RPMI7951 (cell line): Measurements from ENCODE around the gene DEFB131B. TPM values are rescaled to one million over a fixed set of nuclear protein-coding genes. Genes with fewer than 3 reads are reported as not detected.
"Not testable (repeated sequence)": the region's sequence is repeated elsewhere in the genome, so short reads cannot be mapped to it uniquely, and the experiment has no call there.

Experiments
- DNase-seq: peaks from one replicate; pipeline ENCODE4 v3.0.0-alpha.2; 2012; ENCODE audit warnings: low read depth
- total RNA-seq: library from RNA; depleted of rRNA; stranded (reverse); fragments of >200 nt; shearing (Covaris generic); gene quantifications from 2 replicates; pipeline ENCODE4 v1.2.3, GENCODE V29; 2014; rRNA removed

The DEFB131B gene
- total RNA-seq, 1 experiment from 2014 or later = not detected

DNA sequence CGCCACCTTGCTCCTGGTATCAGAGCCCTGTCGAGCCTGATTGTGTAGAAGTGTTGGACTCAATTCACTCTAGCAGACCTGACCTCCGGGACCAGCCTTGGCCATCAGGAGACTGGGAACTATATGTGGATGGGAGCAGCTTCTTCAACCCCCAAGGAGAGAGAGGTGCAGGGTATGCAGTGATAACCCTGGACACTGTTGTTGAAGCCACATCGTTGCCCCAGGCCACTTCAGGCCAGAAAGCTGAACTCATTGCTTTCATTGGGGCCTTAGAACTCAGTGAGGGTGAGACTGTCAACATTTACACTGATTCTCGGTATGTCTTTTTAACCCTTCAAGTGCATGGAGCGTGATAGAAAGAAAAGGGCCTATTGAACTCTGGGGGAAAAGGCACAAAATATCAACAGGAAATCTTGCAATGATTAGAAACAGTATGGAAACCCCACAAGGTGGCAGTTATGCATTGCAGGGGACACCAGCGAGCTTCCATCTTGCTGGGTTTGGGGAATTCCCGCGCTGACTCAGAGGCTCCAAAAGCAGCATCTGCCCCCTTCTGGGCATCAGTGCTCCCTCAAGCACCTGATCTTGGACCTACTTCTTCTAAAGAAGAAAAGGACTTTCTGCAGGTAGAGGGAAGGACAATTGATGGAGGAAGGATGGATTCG is 33.2 kb downstream of the DEFB131B start:
- DNase-seq = peak; percentile 10

DNA sequence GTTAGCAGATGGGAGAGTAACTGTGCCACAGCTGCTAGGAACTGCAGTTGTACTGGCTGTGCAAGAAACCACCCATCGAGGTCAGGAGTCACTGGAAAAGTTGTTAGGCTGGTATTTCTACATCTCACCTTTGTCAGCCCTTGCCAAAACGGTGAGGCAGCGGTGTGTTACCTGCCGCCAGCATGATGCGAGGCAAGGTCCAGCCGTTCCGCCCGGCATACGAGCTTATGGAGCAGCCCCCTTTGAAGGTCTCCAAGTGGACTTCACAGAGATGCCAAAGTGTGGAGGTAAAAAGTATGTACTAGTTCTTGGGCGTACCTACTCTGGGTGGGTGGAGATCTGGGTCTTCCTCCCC is 33.7 kb downstream of the DEFB131B start:
- not testable (repeated sequence) for DNase-seq

DNA sequence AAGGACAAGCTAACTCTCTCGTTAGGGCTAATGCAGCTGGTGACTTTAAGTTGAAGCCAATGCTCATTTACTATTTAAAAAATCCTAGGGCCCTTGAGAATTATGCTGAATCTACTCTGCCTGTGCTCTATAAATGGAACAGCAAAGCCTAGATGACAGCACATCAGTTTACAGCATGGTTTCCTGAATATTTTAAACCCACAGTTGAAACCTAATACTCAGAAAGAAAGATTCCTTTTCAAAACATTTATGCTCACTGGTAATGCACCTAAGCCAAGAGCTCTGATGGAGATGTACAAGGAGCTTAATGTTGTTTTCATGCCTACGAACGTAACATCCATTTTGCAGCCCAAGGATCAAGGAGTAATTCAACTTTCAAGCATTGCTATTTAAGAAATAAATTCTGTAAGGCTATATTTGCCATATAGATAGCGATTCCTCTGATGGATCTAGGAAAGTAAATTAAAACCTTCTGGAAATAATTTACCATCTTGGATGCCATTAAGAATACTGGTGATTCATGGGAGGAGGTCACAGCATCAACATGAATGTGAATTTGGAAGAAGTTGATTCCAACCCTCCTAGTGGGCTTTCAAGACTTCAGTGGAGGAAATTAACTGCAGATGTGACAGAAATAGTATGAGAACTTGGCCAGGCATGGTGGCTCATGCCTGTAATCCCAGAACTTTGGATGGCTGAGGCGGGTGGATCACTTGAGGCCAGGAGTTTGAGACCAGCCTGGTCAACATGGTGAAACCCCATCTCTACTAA is 35.7 kb downstream of the DEFB131B start:
- no peak for DNase-seq

DNA sequence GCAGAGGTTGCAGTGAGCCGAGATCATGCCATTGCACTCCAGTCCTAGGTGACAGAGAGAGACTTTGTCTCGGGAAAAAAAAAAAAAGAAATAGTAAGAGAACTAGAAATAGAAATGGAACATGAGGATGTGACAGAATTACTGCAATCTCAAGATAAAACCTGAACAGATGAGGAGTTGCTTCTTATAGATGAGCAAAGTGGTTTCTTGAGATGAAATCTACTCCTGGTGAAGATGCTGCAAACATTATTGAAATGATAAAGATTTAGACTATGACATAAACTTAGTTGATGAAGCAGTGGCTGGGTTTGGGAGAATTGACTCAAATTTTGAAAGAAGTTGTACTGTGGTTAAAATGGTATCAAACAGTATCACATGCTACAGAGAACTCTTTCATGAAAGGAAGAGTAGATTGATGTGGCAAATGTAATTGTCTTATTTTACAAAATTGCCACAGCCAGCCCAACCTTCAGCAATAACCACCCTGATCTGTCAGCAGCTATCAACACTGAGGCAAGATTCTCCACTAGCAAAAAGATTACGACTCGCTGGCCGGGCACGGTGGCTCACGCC is 36.5 kb downstream of the DEFB131B start:
- no peak for DNase-seq

DNA sequence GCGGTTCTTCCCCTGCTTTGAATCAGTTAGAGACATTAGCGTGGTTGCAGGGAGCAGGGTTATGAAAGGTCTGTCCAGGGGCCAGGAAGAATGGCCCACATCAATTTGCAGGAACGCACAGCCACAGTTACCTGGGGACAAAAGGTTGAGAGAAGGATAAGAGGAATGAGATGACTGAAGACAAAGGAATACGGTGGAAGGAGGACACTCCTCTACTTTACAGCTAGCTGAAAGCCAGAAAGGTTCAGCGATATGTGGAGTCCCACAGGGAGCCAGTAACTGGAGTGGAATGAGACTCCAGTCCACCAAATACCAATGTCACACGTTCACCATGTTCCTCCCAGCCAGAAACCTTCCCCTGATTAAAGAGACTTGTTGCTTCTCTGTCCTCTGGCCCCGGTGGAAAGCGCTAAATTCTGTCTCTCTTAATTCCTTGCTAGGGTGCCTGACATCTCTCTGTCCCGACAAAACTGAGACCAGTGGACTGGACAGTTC is 39.4 kb downstream of the DEFB131B start:
- DNase-seq = no peak

DNA sequence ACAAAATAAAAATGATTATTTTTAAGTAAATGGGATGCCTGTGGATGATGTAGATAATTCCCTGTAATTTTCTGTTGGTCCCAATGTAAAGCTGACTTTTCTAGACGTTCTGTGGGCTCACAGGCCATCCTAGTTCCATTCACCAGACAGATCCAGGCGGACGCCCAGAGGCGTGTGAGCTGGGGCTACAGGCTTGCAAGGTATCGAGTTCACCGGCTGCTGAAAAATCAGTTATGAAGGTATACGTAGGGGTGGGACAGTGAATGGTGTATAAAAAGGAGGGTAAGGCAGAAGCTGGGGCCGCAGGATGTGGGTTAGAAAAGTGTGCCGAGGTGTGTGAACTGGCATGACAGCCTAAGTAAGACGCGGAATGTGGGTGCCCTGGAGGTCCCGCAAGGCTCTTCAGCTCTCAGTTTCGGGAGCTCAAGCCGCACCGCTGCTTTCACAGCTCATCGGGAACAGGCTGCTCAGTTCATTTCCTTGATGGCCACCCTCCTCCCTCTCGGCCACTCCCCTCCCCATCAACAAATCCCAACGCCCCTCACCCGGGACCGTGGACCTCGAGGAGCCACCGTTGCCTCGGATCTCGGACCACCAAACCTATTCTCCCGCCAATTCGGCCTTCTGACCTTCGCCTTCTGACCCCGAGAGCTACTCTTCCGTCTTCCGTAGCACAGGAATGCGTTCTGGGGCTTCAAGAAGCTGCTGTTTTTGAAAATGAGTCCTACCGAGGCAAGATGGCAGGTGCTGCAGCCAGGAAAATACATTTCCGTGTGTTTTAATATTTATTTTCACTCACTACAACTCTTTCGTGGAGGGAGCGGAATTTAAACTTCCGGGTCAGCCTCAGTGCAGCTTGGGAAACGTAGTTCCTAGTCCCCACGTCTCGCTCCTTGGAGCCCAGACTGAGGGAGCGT is 49.8 kb downstream of the DEFB131B start, which contains the start of gene XNDC1N:
XNDC1N (minus strand) TSS at position 775 of the 917 bp plus-strand sequence. CDS start 5,241 bp downstream, outside the sequence.
- peak; percentile 88 for DNase-seq

DNA sequence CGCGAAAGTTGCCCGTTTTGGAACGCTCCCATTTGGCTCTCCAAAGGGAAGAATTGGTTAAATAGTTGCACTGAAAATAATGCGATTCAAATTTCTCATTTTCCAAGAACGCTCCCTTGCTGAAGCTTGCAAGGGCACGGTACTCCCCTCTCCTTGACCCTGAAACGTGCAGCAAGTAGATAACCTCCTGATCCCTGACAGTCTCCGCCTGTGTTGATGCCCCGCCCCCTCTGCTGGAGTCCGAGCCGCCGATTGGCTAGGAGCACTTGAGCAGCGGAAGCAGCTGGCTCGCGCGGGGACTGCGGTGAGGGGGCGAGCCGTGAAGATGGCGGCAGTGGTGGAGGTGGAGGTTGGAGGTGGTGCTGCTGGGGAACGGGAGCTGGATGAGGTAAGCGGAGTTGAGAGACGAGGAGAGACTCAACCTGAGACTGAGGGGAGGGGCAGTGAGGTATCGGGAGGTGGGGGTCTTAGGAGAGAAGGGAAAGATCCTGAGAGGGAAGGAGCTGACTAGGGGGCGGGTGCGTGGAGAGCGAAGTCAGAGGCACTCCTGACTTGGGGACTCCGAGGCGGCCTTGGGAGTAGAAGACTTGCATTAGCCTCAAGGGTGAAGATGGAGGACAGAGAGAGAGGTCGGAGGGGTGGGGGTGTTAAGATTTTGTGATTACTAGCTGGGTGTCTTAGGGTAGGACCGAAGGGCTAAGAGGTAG is 50.6 kb downstream of the DEFB131B start, which contains the start of gene RNF121:
RNF121 (plus strand) TSS at position 310 of the 707 bp plus-strand sequence; CDS start at position 326, 16 bp downstream.
- peak; percentile 94 for DNase-seq

DNA sequence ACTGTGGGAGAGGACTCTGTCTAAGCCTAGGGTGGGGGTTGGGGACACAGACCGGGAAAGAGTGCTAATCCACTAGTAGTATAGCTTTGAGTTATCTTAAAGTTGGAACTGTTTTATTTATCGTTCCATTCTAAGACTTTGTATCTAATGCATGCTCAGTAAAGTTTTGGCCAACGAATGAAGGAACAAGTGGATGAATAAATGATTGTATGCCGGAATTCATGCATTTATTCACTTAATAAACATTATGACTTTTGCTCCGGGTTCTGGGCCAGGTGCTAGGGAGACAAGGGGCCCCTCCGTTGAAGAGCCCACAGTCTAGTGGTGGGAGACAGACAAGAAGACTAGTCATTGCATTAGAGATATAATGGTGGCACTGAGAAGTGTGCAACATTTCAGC is 51.2 kb downstream of the DEFB131B start:
- no peak for DNase-seq

DNA sequence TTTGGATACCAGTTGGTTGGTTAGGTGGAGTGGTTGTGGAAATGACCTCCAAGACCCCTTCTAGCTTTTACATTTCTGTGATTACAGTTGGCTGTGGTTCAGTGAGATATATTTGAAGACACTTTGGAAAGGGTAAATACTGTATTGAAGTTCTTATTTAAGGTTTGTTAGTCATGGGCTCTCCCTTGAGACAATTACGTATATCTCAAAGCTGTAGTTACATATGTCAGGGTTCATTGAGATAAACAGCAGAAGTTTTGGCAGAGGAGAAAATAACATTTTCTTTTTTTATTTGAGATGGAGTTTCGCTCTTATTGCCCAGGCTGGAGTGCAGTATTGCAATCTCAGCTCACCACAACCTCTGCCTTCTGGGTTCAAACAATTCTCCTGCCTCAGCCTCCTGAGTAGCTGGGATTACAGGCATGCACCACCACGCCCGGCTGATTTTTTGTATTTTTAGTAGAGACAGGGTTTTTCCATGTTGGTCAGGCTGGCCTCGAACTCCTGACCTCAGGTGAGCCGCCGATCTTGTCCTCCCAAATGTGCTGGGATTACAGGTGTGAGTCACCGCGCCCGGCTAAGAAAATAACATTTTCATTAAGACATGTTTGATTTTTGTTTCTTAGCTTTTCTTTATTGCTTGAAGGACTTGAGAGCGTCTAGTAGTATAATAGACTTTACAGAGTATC is 52.4 kb downstream of the DEFB131B start:
- no peak for DNase-seq

DNA sequence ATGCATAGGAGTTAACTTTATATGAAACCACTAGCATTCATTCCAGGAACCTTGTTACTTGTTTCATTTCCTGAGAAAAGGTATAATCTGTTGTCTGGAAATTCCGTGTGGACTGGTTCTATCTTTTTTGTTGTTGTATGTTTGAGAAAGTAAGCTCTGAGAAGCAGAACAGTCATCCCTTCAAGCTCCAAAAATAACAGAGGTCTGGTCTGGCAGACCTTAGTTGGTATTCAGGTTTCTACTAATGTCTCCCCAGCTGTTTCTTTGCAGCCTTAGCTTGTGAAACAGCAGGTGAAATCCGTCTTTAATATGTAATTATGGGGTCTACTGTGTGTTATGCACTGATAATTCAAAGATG is 53.0 kb downstream of the DEFB131B start:
- no peak for DNase-seq

DNA sequence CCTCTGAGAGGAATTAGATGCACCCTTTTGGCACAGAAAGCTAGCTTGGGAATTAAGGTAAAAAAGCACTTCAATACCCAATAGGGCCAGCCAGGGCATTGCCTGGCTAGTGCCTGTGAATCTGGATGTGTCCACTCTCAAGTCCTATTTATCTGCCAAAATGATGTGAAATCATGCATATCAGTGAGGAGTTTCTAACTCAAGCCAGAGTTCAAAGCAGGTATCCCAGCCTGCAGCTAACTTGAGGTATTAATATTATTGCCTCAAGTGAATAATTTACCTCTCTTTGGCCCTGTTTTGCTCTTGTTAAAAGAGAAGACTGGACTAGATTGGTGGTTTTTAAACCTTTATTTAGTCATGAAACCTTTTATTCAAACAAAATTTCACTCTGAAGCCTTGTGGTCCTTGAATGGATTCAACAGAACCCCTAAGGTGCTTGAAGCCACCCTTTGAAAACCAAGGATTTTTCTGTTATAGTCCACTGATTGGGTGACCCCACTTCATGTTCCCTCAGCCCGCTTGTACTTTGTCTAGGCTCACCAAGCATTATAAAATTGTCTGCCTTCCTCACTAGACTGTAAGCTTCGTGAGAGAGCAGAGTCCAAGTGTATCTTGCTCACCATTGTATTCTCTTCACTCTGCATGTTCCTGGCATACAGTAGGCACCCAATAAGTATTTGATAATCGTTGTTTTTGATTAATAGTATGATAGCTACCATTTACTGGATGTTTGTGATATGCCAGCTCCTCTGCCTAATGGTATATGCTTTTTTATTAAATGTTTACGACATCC is 55.1 kb downstream of the DEFB131B start:
- no peak for DNase-seq

Other genes starting within 250 kb of the DEFB131B start
- not detected in 2 replicates for gene DEFB108B, start 45.3 kb upstream of the DEFB131B start, total RNA-seq
- gene XNDC1N, start 50.1 kb downstream of the DEFB131B start, total RNA-seq = 6.3 and 6.8 TPM in 2 replicates
- gene RNF121, start 50.6 kb downstream of the DEFB131B start, total RNA-seq = 22.4 and 27.2 TPM in 2 replicates
- gene IL18BP, start 120.5 kb downstream of the DEFB131B start, total RNA-seq = 0.59 and 1.9 TPM in 2 replicates
- 109 and 130 TPM in 2 replicates for gene NUMA1, start 202.1 kb downstream of the DEFB131B start, total RNA-seq
- gene LRRC51, start 202.4 kb downstream of the DEFB131B start, total RNA-seq = 12.0 and 12.2 TPM in 2 replicates
- 97.3 and 111 TPM in 2 replicates for gene LAMTOR1, start 224.8 kb downstream of the DEFB131B start, total RNA-seq
- not detected in 2 replicates for gene TOMT, start 227.5 kb downstream of the DEFB131B start, total RNA-seq
- 67.8 and 78.1 TPM in 2 replicates for gene ANAPC15, start 234.2 kb downstream of the DEFB131B start, total RNA-seq